K562 (cell line): ENCODE measurements around the gene SIGLEC11. TPM values are rescaled to one million over a fixed set of nuclear protein-coding genes. Genes with fewer than 3 reads are reported as not detected.

ENCODE experiments used
- ATAC-seq: fragments of 200-7000 bp; cut with Tn5 transposase; 3 replicates; pipeline ENCODE4 v1.9.1; 2020; ENCODE audit warnings: moderate library complexity
- BruUV-seq: library from RNA; stranded (reverse); fragments of 400-500 nt; replicated peaks from 2 replicates; lab custom pipeline; 2021; lab: Mats Ljungman, UMichigan
- CTCF ChIA-PET: fragments of 300-600 bp; formaldehyde crosslinking; extraction: SDS; loops from one replicate; lab custom pipeline; 2021; ENCODE audit warnings: low intra/inter-chr PET ratio; lab: Yijun Ruan, JAX
- POLR2A ChIA-PET: fragments of 300-600, 350-650 bp; sonication (Branson Sonifier 250); formaldehyde crosslinking; extraction: SDS; loops from one replicate; lab custom pipeline; 2021; ENCODE audit warnings: antibody characterized with exemption, inconsistent platforms; lab: Yijun Ruan, JAX
- DNase-seq, 4 experiments: peaks; one replicate each; pipeline versions ENCODE4 v3.0.0 to v3.0.0-alpha.2; 2011 to 2018; ENCODE audit warnings: low spot score in 3 of 4, mixed read lengths in 3 of 4; ENCODE audit errors: extremely low read depth in 1 of 4
- FAIRE-seq: peaks from 2 replicates; lab custom pipeline; 2011; peaks lifted over from hg19 to GRCh38; lab: Jason Lieb, UNC
- H2AFZ ChIP-seq: 2 replicates; pipeline ENCODE4 v1.6.0; 2011; ENCODE audit warnings: low read depth, low read length, control low read depth, inconsistent platforms
- H3K27ac ChIP-seq: fragments of 200-600 bp; 3 replicates; pipeline ENCODE4 v1.8.0; 2011; ENCODE audit warnings: low read depth, mild to moderate bottlenecking, control low read depth, inconsistent platforms, low read length, moderate library complexity, mixed read lengths; ENCODE audit errors: extremely low read depth
- H3K27me3 ChIP-seq, 2 experiments: fragments of 300-600 bp in 1 of 2; 2 replicates in 1 of 2; 3 replicates in 1 of 2; pipeline versions ENCODE4 v1.6.0 to v1.8.0; 2011; ENCODE audit warnings: inconsistent platforms in 2 of 2, low read length in 2 of 2, mild to moderate bottlenecking in 1 of 2, mixed read lengths in 1 of 2, moderate library complexity in 1 of 2; ENCODE audit not compliant: control insufficient read depth in 2 of 2, insufficient read depth in 2 of 2
- H3K36me3 ChIP-seq: fragments of 300-600 bp; 3 replicates; pipeline ENCODE4 v1.8.0; 2011; ENCODE audit warnings: mild to moderate bottlenecking, low read length, inconsistent platforms; ENCODE audit not compliant: control insufficient read depth, insufficient read depth
- H3K4me1 ChIP-seq, 2 experiments: fragments of 200-600 bp in 1 of 2; replicated peaks in 1 of 2; 2 replicates in 1 of 2; 3 replicates in 1 of 2; pipeline versions ENCODE4 v1.5.1 to v1.8.0; 2011; ENCODE audit warnings: inconsistent platforms in 2 of 2, low read length in 2 of 2, mild to moderate bottlenecking in 1 of 2, mixed read lengths in 1 of 2, moderate library complexity in 1 of 2; ENCODE audit not compliant: control insufficient read depth in 2 of 2, insufficient read depth in 2 of 2
- H3K4me2 ChIP-seq: 2 replicates; pipeline ENCODE4 v1.6.1; 2011; ENCODE audit warnings: low read length, control low read depth, inconsistent platforms, mixed read lengths; ENCODE audit not compliant: insufficient read depth
- H3K4me3 ChIP-seq: fragments of 200-600 bp; sonication (generic), shearing (Covaris generic); 2 replicates; pipeline ENCODE4 v1.5.1; 2016; ENCODE audit warnings: control low read depth, inconsistent platforms
- H3K79me2 ChIP-seq: fragments of 200-600 bp; 3 replicates; pipeline ENCODE4 v1.8.0; 2011; ENCODE audit warnings: low read length, inconsistent platforms; ENCODE audit not compliant: control insufficient read depth, insufficient read depth
- H3K9ac ChIP-seq, 2 experiments: 2 replicates each; pipeline versions ENCODE4 v1.6.0 to v1.6.1; 2011; ENCODE audit warnings: low read depth in 2 of 2, low read length in 2 of 2, control low read depth in 1 of 2, inconsistent platforms in 1 of 2, mild to moderate bottlenecking in 1 of 2, mixed read lengths in 1 of 2; ENCODE audit not compliant: insufficient read depth in 1 of 2
- H3K9me1 ChIP-seq: one replicate; pipeline ENCODE4 v1.6.0; 2011; ENCODE audit warnings: inconsistent platforms, mild to moderate bottlenecking, low read length, moderate library complexity; ENCODE audit not compliant: control insufficient read depth, insufficient read depth
- H3K9me3 ChIP-seq: replicated peaks from 2 replicates; pipeline ENCODE4 v1.5.1; 2011; ENCODE audit warnings: low read depth, low read length, inconsistent platforms; ENCODE audit not compliant: control insufficient read depth, insufficient read depth
- H4K20me1 ChIP-seq: replicated peaks from 2 replicates; pipeline ENCODE4 v1.6.1; 2011; ENCODE audit warnings: low read length, inconsistent platforms, mixed read lengths; ENCODE audit not compliant: control insufficient read depth, insufficient read depth
- CBX1 ChIP-seq: sonication (generic); IDR thresholded peaks from 2 replicates; pipeline ENCODE4 v1.6.1; 2016; ENCODE audit warnings: antibody characterized with exemption, low read depth, mild to moderate bottlenecking
- CCNT2 ChIP-seq: IDR thresholded peaks from 2 replicates; pipeline ENCODE4 v1.6.1; 2011; ENCODE audit warnings: borderline replicate concordance, low read depth, mild to moderate bottlenecking, moderate library complexity, mixed read lengths, low read length; ENCODE audit not compliant: insufficient read length; ENCODE audit errors: extremely low read depth
- CHD2 ChIP-seq: IDR thresholded peaks from 2 replicates; pipeline ENCODE4 v1.6.1; 2011; ENCODE audit warnings: low read depth, low read length
- ERF ChIP-seq: fragments of 450-650 bp; formaldehyde crosslinking; IDR thresholded peaks from 2 replicates; pipeline ENCODE4 v1.4.0; 2020; ENCODE audit warnings: mild to moderate bottlenecking, mixed read lengths
- GABPB1 ChIP-seq: sonication (generic); formaldehyde crosslinking; IDR thresholded peaks from 2 replicates; pipeline ENCODE4 v1.8.0; 2022; ENCODE audit warnings: mild to moderate bottlenecking, missing genetic modification reagents
- KAT8 ChIP-seq: fragments of 450-650 bp; IDR thresholded peaks from 2 replicates; pipeline ENCODE4 v1.6.1; 2016; ENCODE audit warnings: low read depth, mild to moderate bottlenecking
- MAZ ChIP-seq, 2 experiments: fragments of 450-650 bp in 1 of 2; sonication (generic) in 1 of 2; formaldehyde crosslinking; IDR thresholded peaks in 1 of 2; conservative IDR thresholded peaks in 1 of 2; 2 replicates each; pipeline versions ENCODE4 v1.4.0 to v1.5.0; 2020; ENCODE audit warnings: mild to moderate bottlenecking in 1 of 2, missing genetic modification reagents in 1 of 2
- MCM5 ChIP-seq: fragments of 450-650 bp; IDR thresholded peaks from 2 replicates; pipeline ENCODE4 v1.6.1; 2016; ENCODE audit warnings: low read depth
- MIER1 ChIP-seq: fragments of 450-650 bp; IDR thresholded peaks from 2 replicates; pipeline ENCODE4 v1.6.1; 2016; ENCODE audit warnings: antibody characterized with exemption, mild to moderate bottlenecking, low read depth
- MLX ChIP-seq, 2 experiments: fragments of 450-650 bp in 1 of 2; sonication (generic) in 1 of 2; formaldehyde crosslinking; conservative IDR thresholded peaks; 2 replicates each; pipeline versions ENCODE4 v1.4.0 to v1.8.1; 2020 to 2022; ENCODE audit warnings: mild to moderate bottlenecking in 1 of 2, missing genetic modification reagents in 1 of 2
- NRF1 ChIP-seq, 2 experiments: fragments of 450-650 bp; IDR thresholded peaks in 1 of 2; conservative IDR thresholded peaks in 1 of 2; 2 replicates each; pipeline ENCODE4 v1.6.1; 2014; ENCODE audit warnings: mild to moderate bottlenecking in 2 of 2
- RBFOX2 ChIP-seq: fragments of 200-400 bp; formaldehyde crosslinking; IDR thresholded peaks from 2 replicates; pipeline ENCODE4 v1.6.1; 2017; ENCODE audit warnings: low read depth, mild to moderate bottlenecking, low read length, moderate library complexity
- RBM22 ChIP-seq: fragments of 200-400 bp; formaldehyde crosslinking; IDR thresholded peaks from 2 replicates; pipeline ENCODE4 v1.6.1; 2018; ENCODE audit warnings: low read length, low read depth; ENCODE audit not compliant: poor library complexity, severe bottlenecking
- SAP30 ChIP-seq: fragments of 200-600 bp; sonication (generic); IDR thresholded peaks from 2 replicates; pipeline ENCODE4 v1.6.1; 2012; ENCODE audit warnings: borderline replicate concordance, low read depth, mild to moderate bottlenecking, moderate library complexity, low read length, control low read depth, inconsistent platforms; ENCODE audit not compliant: insufficient read depth, poor library complexity, severe bottlenecking
- SPI1 ChIP-seq: IDR thresholded peaks from 2 replicates; pipeline ENCODE4 v1.6.1; 2011; ENCODE audit warnings: low read depth, low read length, control low read depth, borderline replicate concordance
- U2AF1 ChIP-seq: fragments of 200-400 bp; formaldehyde crosslinking; optimal IDR thresholded peaks from 2 replicates; pipeline ENCODE3; 2017; ENCODE audit warnings: mild to moderate bottlenecking, low read depth, low read length, moderate library complexity
- ZBTB2 ChIP-seq: fragments of 450-650 bp; IDR thresholded peaks from 2 replicates; pipeline ENCODE4 v1.6.1; 2016; ENCODE audit warnings: antibody characterized with exemption
- ZFP36 ChIP-seq: fragments of 150-350 bp; IDR thresholded peaks from 2 replicates; pipeline ENCODE4 v1.6.1; 2018; ENCODE audit warnings: low read length, low read depth; ENCODE audit not compliant: partially characterized antibody
- ZNF699 ChIP-seq: fragments of 250-450 bp; sonication (Bioruptor Pico); IDR thresholded peaks from 2 replicates; pipeline ENCODE4 v1.8.0; 2021; ENCODE audit warnings: mild to moderate bottlenecking, moderate library complexity; ENCODE audit not compliant: insufficient replicate concordance
- ZNF830 ChIP-seq: fragments of 250-450 bp; sonication (Bioruptor Pico); IDR thresholded peaks from 2 replicates; pipeline ENCODE4 v1.5.0; 2021; ENCODE audit warnings: mild to moderate bottlenecking
- WGBS: fragments of 100-300 bp; shearing (Covaris generic); methylation state at CpG from one replicate; pipeline ENCODE4 v1.1.6; 2016; ENCODE audit warnings: low coverage, mixed read lengths; ENCODE audit not compliant: insufficient coverage; ENCODE audit errors: missing lambda C conversion rate; 5-methylcytosine and 5-hydroxymethylcytosine counted together
- in situ Hi-C: fragments of 300-500 bp; cut with MboI; formaldehyde crosslinking; loops from 4 replicates; pipeline ENCODE4 v1.15.0; 2018; ENCODE audit warnings: inconsistent platforms, mixed read lengths
- intact Hi-C: fragments of 100-400 bp; cut with micrococcal nuclease; formaldehyde crosslinking; loops from 2 replicates; pipeline ENCODE4 v1.14.2; 2022
- polyA plus RNA-seq, 8 experiments: library from polyadenylated mRNA; depleted of rRNA in 4 of 8; stranded (reverse) in 5 of 8; unstranded in 3 of 8; fragments of >200 nt; fragmentation: Nextera tagmentation in 2 of 8; fragmentation: Illumina TruSeq in 1 of 8; extraction: Ambion mirVana in 2 of 8; extraction: Trizol in 1 of 8; gene quantifications; 2 replicates each; pipeline versions ENCODE4 v1.2.1 to v1.2.3, GENCODE V29; 2011 to 2014; ENCODE audit warnings: inconsistent platforms in 1 of 8, missing spikeins in 1 of 8
- total RNA-seq, 7 experiments: library from RNA; depleted of rRNA in 6 of 7; stranded (reverse); fragments of >200 nt in 6 of 7; fragmentation: Illumina TruSeq in 2 of 7; extraction: Trizol in 2 of 7; gene quantifications; 2 replicates each; pipeline versions ENCODE4 v1.2.1 to v1.2.3, GENCODE V29; 2011 to 2021; ENCODE audit warnings: low replicate concordance in 1 of 7
- TF ChIP-seq, protein P1 (sequence below): sonication (generic); formaldehyde crosslinking; IDR thresholded peaks from 2 replicates; pipeline ENCODE4 v1.8.0; 2022; ENCODE audit warnings: missing genetic modification reagents, mild to moderate bottlenecking, borderline replicate concordance

SIGLEC11 gene
- total and polyA plus RNA-seq, 9 of the 15 experiments (the other 6 are each of a cell fraction or from before 2014, with no cell fraction given), result not detected

- Histone ChIP-seq H3K4me1 (peaks cover 10 to 38% of the 10 kb centered on the region in 2 experiments), H3K9me1 (peaks cover 5% of the 10 kb centered on the region), H3K9ac (peak overlapping the region in 1 of 2 experiments; percentile 65; a peak in 2 of 4 replicates), H3K79me2 (peaks cover 34% of the 10 kb centered on the region), H4K20me1 (peaks cover 8% of the 10 kb centered on the region), H3K36me3 (peaks cover 13% of the 10 kb centered on the region; the same call in 2 of the 3 replicates), H3K27ac (no peak overlapping the region), H3K4me3 (no peak overlapping the region), H2AFZ (no peak overlapping the region), H3K4me2 (no peak overlapping the region), H3K9me3 (no peaks in the 10 kb centered on the region), H3K27me3 (no peaks in the 10 kb centered on the region)
- DNase-seq, result no peak
- intact Hi-C loops (no loop called here), in situ Hi-C loops (loop anchor here (10.0 kb wide), 1 partner anchor 162 kb away; no protein-coding TSS in a partner anchor)
- ChIA-PET POLR2A (interaction anchor here (0.6 to 0.8 kb wide), 2 partner anchors 54 to 64 kb away, joined by 3 to 4 read pairs; no protein-coding TSS in a partner anchor), CTCF (no interaction called here)
- BruUV-seq, result no TSS peak
- WGBS, result 89% methylated on average over 4 of the region's 25 CpGs
- no peak for FAIRE-seq
- no peak for ATAC-seq
- no peak for TF ChIP-seq U2AF1
- no peak for TF ChIP-seq KAT8
- no peak for TF ChIP-seq ZFP36
- no peak for TF ChIP-seq NRF1 (conservative IDR thresholded peaks at IDR 0.05 in 1 of 2, IDR thresholded peaks at IDR 0.05 in 1 of 2)
- no peak for TF ChIP-seq SPI1
- peak; percentile 85 for TF ChIP-seq RBFOX2
- 0 out of 4 replicates have a peak, but pooled peaks of 1 of the 2 experiments have one; percentile 4 for TF ChIP-seq MAZ (CRISPR knock-in tag; conservative IDR thresholded peaks at IDR 0.05 in 1 of 2, IDR thresholded peaks at IDR 0.05 in 1 of 2)
- TF ChIP-seq ZNF830 (CRISPR knock-in tag), result no peak
- TF ChIP-seq MIER1, result no peak
- no peak for TF ChIP-seq ZBTB2
- no peak for TF ChIP-seq ZNF699 (CRISPR knock-in tag)
- TF ChIP-seq CBX1, result no peak
- TF ChIP-seq CHD2, result no peak
- TF ChIP-seq RBM22, result peak; percentile 98
- TF ChIP-seq SAP30, result no peak
- TF ChIP-seq ERF (CRISPR knock-in tag), result no peak
- TF ChIP-seq MCM5, result no peak
- peak; percentile 41 for TF ChIP-seq CCNT2
- TF ChIP-seq GABPB1, result 0 out of 2 replicates have a peak, but pooled peaks have one; percentile 10
- TF ChIP-seq, protein P1, sequence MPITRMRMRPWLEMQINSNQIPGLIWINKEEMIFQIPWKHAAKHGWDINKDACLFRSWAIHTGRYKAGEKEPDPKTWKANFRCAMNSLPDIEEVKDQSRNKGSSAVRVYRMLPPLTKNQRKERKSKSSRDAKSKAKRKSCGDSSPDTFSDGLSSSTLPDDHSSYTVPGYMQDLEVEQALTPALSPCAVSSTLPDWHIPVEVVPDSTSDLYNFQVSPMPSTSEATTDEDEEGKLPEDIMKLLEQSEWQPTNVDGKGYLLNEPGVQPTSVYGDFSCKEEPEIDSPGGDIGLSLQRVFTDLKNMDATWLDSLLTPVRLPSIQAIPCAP (CRISPR knock-in tag), result no peak
- no peak for TF ChIP-seq MLX (CRISPR knock-in tag; conservative IDR thresholded peaks at IDR 0.05)
Observed at GRCh38 chr19:49932731-49933131, 28.2 kb downstream of the SIGLEC11 start.
